Measurements from ENCODE around the gene SCARB2. TPM values are rescaled to one million over a fixed set of nuclear protein-coding genes. Genes with fewer than 3 reads are reported as not detected.
"Not testable (repeated sequence)": the region's sequence is repeated elsewhere in the genome, so short reads cannot be mapped to it uniquely, and the experiment has no call there.

The SCARB2 gene, protein sequence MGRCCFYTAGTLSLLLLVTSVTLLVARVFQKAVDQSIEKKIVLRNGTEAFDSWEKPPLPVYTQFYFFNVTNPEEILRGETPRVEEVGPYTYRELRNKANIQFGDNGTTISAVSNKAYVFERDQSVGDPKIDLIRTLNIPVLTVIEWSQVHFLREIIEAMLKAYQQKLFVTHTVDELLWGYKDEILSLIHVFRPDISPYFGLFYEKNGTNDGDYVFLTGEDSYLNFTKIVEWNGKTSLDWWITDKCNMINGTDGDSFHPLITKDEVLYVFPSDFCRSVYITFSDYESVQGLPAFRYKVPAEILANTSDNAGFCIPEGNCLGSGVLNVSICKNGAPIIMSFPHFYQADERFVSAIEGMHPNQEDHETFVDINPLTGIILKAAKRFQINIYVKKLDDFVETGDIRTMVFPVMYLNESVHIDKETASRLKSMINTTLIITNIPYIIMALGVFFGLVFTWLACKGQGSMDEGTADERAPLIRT
- total RNA-seq = 223 TPM

DNA sequence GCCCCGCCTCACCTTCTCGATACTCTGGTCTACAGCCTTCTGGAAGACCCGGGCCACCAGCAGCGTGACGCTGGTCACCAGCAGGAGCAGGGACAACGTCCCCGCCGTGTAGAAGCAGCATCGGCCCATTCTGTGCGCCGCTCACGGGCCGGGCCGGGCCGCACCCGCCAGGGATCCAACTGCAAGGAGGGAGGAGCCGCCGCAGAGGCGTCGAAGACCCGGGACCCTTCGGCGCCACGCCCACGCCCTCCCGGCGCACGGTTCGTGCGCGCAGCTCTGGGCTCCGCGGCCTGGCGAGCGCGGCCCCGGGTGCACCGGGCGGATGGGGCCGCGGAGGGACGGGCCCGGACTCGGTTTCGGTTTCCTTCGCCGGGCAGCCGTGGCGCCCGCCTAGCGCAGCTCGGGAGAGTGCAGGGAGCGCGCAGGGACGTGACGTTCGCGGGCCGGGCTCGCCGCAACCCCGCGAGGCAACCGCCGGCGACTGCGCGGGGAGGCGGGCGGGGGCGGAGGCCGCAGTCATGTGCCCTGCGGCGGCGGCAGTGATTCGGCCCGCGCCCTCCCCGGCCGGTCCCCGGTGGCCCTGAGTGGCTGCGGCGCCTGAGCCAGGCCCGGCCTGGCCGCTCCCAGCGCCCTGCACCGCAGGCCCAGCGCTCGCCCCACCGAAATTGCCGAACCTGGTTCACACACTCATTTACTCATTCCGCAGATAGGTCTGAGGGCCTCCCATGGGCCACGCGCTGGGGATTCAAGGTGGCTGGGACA lies at the start of gene SCARB2:
Gene SCARB2, minus strand, starts transcription at position 410 of the 762 bp plus-strand sequence. Its CDS starts 281 bp downstream, at position 129.
- DNase-seq = peak; percentile 73

DNA sequence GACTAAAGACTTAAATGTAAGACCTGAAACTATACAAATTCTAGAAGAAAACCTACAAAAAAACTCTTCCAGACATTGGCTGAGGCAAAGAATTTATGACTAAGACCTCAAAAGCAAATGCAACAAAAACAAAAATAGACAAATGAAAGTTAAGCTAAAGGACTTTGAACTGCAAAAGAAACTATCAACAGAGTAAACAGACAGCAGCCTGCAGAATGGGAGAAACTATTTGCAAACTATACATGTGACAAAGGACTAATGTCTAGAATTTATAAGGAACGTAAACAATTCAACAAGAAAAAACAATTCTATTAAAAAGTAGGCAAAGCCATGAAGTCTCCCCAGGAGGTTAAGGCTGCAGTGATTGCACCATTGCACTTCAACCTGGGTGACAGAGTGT lies 46.9 kb upstream of the SCARB2 start:
- DNase-seq = no peak

DNA sequence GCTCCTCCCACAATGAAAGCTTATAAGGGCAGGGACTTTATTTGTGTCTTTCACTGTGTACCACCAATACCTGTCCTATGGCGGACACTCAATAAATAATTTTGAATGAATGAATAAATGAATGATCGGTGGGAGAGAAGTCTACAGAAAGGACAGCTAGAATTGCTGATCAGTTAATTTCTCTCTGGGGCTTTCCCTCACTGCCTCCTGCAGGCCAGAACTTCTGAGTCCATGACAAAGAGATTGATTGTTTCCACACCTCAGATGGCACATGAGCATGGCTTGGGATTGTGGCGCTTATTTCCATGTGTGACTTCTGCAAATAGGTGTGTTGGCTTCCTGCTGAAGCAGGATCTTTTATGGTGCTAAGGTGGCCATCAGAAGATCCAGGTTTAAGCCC lies 44.2 kb upstream of the SCARB2 start:
- DNase-seq = no peak

DNA sequence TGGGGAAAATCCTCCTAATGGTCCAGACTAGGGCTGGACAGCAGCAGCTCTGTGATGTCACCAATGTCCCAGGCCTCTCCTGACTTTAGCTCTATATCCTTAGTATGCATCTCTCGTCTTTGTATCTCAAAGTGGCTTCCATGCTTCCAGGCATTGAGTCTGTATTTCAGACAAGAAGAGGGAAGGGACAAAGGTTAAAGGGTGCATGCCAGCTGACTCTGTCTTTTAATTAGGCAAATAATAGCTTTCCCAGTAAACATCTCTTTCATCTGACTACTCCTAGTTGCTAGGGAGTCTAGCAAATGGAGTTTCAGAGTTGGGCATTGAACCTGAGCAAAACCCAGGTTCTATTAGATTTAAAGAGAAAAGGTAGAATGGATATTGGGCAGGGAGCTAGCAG lies 43.3 kb upstream of the SCARB2 start:
- DNase-seq = no peak

DNA sequence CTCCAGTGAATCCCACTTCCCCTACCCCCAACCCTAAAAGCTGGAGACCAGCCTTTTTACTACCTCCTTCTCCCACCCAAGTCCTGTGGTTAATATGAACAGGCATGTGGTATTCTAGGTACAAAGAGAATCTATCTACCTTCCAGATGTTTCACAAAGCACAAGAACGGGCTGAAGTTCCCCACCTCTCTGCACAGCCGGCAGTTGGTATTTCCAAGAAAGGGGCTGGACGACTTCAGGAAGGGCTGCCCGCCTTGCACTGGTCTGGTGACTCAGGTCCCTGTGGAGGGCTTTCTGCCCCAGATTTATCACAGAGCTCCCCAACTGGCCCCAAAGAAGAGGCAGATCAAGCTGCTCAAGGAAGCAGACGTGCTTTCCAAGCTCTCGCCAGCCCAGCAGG lies 42.4 kb upstream of the SCARB2 start:
- DNase-seq = no peak

DNA sequence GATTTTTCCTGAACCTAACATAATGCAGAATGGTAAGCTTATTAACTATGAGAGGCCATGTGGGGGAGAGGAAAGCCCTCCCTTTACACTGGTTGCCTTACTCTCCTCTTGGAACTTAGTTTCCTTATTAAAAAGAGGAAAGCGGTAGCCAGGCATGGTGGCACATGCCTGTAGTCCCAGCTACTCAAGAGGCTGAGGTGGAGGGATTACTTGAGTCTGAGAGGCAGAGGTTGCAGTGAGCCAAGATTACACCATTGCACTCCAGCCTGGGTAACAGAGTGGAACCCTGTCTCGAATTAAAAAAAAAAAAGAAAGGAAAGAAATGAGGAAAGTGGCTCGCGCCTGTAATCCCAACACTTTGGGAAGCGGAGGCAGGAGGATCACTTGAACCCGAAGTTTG lies 39.9 kb upstream of the SCARB2 start:
- no peak for DNase-seq

DNA sequence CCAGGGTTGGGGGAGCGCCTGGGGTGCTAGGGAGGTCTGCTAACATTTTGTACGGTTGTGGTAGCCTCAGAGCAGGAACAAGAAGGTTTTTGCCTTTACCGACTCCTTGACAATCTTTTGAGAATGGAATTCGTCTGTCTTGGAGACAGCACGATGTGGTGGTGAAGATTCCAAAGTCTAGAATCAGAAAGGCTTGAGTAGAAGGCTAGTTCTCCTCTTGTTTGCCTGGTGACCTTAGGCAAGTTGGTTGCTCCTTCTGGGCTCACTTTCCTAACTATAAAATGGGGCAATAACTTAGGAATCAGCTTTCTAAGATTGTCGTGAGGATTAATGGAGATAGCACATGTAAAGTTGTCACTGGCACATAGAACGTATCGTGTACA lies 38.6 kb upstream of the SCARB2 start:
- DNase-seq = no peak

DNA sequence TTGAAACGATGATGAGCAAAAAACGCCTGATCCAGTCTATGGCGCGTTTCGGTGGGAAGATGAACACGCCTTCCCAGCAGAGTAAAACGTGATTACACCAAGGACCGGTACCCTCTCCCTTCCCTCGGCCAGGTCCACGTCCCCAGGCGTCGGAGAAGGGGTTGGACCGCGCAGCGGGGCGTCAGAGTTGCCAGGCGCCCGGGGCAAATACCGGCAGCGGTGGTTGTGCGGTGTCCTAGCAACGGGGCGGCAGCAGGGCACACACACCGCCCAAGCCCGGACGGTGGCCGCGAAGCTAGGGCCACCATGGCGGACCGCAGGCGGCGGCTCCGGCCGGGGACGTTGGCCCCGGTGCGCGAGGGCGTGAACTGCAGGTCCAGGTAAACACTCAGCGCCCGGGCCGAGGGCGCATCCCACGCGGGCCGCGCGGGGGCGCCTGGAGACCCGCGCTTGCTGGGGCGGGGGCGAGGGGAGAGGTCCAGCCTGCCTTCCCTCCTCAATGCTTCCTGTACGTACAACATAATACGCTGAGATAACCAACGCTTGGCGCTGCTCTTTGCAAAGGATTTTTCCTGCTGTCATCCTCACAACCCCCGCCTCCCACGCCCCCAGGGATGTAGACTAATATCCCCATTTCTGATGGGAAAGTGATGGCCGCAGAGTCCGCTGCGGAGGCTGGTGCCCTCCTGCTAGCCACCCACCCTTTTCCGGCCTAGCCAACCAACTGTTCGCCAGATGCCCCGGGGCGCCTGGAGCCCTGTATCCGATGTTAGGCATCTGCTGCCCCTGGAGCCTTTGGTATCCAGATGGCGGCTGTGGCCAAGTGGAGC lies 38.0 kb upstream of the SCARB2 start, which contains the start of gene FAM47E:
Gene FAM47E, plus strand, starts transcription at position 281 of the 830 bp plus-strand sequence. Its CDS starts 26 bp downstream, at position 307.
- peak; percentile 33 for DNase-seq

DNA sequence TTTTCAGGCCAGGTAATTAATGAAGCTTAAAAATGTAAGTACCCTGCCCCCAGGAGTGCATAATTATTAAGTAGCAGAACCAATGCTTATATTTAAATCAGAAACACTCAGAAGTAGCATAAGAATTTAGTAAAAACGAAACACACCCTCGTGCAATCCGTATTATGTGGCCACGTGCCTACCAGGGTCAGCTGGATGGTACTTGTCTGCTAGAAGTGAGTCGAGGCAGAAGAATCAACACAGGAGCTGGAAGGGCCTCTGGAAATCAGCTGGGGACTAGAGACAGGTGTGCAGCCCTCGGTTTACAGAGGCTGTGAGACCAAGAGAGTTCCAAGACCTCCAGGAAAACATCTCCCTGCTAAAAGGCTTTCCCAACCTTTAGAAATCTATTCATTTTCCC lies 37.3 kb upstream of the SCARB2 start:
- DNase-seq = no peak

DNA sequence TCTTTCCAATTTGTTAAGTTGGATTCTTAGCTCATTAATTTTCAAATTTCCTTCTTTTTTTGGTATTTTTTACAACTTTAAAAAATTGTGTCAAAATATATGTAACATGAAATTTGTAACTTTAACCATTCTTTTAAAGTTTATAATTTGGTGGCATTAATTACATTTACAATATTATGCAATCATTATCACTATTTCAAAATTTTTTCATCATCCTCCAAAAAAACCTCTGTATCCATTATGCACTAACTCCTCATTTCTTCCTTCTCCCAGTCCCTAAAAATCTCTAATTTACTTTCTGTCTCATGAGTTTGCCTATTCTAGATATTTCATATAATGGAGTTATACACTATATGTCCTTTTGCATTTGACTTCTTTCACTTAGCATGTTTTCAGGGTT lies 33.2 kb upstream of the SCARB2 start:
- DNase-seq = no peak

DNA sequence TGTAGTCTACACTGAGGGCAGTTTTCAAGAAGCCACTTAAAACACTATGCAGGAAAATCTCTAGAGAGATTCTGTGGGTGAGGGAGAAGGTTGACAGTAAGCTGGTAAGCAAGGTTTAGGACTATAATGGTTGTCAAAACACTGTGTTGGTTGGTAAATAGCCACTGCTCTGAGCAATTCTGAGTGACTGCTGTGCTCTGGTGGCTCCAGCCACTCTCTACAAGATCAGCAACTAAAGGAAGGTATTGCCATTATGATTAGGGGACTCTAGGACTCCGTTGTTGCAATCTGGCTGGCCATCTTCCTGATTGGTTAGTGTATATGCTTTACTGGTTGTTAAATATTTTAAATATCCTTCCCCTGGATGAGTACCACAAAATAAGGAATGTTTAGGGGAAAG lies 32.4 kb upstream of the SCARB2 start:
- DNase-seq = no peak

DNA sequence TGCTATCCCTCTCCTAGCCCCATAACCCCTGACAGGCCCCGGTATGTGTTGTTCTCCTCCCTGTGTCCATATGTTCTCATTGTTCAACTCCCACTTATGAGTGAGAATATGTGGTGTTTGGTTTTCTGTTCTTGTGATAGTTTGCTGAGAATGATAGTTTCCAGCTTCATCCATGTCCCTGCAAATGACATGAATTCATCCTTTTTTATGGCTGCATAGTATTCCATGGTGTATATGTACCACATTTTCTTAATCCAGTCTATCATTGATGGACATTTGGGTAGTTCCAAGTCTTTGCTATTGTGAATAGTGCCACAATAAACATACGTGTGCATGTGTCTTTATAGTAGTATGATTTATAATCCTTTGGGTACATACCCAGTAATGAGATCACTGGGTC lies 30.3 kb upstream of the SCARB2 start:
- not testable (repeated sequence) for DNase-seq

DNA sequence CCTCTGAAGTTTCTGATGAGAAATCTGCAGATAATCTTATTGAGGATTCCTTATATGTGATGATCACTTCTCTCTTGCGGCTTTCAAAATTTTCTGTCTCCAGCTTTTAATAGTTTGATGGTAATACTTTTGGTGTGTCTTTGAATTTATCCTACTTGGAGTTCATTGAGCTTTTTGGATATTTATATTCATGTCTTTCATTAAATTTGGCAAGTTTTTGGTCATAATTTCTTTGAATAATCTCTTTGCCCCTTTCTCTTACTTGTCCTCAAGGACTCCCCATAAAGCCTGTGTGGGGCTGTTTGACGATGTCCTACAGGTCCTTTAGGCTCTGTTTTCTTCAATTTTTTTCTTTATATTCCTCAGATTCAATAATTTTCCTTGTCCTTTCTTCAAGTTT lies 26.6 kb upstream of the SCARB2 start:
- DNase-seq = no peak

DNA sequence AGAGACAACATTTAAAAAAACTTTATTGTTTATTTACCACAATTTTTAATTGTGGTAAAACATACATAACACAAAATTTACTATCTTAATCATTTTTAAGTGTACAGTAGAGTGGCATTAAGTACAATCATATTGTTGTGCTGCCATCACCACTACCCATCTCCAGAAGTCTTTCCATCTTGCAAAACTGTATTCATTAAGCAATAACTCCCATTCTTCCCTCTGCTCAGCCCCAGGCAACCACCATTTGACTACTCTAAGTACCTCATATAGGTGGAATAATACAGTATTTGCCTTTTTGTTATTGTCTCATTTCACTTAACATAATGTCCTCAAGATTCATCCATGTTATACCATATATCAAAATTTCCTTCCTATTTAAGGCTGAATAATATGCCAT lies 25.1 kb upstream of the SCARB2 start:
- no peak for DNase-seq

DNA sequence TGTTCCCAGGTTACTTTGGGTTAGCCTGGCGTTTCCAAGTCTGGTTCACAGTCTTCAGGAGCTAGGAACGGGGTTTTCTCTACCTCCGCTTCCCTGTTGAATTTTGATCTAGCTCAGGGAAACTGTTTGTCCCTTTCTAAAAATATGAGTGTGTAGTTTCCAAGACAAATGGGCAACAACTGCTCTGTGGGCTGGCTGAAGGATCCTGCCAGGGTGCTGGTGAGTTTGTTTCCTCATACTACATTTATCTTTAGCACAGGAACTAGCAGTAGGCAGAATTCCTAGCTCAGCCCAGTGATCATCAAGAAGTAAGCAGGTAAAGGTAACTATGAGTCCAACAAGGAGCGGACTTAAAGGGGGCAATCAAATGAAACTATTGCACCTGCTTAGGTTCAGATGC lies 24.6 kb upstream of the SCARB2 start:
- no peak for DNase-seq

DNA sequence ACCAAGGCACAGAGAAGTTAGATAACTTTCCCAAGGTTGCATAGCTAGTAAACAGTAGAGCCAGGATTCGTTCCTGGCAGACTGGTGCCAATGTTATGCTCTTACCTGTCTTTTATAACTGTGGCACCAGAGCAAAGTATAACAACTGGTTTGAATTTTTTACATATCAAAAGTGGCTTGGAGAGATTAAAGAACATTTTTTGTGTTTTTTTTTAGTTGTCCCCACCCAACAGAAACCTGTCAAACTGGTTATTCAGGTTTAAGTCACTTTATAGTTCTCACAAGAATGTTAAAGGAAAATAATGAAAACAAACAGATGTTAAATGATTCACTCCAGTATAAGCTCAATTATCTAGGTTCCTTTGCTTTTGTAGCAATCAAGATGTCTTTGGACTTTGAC lies 22.3 kb upstream of the SCARB2 start:
- DNase-seq = no peak

DNA sequence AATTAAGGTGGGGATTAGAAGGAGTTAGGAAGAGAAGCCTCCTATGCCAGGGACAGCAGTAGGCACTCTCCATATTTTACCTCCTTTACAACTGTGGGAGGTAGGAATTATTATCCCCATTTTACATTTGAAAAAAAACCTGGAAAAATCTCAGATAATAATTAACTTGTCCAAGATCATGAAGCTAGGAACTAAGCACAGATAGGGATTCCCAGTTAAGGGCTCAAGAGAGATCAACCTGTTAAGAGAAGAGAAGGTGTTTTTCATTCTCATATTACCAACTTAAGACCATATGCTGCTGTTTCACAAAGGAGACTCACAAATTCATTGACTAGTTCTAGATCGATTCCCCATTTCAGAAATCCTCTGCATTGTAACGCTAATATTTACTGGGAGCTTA lies 21.8 kb upstream of the SCARB2 start:
- no peak for DNase-seq

DNA sequence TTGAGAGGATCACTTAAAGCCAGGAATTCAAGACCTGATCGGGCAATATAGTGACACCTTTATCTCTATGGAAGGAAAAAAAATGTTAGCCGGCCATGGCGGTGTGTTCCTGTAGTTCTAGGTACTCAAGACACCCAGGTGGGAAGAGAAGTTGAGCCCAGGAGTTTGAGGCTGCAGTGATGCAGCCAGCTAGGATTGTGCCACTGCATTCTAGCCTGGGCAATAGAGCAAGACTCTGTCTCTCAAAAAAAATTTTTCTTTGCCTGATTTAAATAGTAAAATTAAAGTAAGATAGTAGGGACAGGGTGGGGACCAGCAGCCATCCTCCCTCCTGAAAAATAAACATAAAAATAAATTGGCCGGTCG lies 21.0 kb upstream of the SCARB2 start:
- no peak for DNase-seq

DNA sequence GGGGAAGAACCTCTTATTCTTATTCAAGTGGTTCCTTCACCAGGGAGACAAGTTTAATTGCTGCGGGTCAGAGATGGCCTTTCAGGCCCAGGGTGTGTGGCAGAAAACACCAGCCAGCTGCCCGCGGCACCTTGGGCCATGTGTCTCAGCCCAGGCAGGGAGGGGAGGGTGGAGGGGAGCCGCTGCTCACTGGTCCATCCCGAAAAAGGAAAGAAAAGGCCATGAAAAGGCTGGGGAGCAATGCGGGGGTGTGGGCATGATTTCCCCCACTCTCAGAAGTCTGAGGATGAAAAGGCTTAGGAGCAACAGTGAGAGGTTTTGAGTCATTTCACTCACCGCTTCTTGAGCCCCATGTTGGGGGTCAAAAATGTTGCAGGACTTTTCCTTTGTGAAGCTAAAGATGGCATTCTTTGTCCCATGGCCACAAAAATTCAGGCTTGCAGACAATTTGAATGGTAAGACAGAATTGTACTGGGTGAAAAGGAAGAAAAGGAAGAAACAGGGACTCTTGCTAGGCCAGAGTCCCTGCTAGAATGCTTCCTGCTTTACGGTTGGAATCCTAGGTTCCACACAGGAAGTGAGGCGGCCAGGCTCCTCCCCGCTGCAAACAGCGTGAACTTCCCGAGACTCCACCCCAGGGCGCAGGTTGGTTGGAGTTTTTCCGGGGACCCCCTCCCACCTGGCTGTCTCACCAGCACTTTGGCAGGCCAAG lies 20.5 kb upstream of the SCARB2 start:
- no peak for DNase-seq

DNA sequence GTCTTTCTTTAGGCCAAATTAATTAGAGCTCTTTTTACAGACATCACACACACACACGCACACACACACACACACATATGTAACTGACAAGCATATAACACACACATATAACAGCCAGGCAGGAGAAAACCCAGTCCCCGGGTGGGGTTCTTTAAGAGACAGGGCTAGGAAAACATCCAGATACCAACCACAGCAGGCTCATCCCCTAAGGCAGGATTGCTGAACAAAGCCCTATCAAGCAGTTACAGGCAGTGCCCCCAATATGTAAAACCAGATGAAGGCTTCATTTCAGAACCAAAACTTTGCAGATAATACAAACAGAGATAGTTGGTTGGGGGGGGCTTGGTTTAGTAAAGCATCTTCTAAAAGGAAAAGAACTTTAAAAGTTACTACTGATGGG lies 19.9 kb upstream of the SCARB2 start:
- no peak for DNase-seq

DNA sequence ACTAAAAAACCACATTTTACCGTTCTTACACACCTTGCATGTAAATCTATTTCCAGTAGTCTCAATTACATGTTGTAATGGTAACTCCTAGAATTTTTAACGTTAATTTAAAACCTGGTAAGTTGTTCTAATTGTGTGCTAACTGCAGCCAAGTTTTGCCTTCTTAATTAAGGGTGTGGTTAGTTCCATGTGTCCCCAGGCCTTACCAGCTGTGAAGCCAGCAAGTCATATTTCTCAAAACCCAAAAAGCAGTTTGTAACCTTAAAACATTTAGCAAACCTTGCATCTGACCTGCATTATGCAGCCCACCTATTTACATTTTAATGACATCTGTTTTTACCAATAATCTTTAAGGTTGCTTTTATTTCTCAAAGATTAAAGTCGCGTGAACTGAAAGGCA lies 19.5 kb upstream of the SCARB2 start:
- no peak for DNase-seq

DNA sequence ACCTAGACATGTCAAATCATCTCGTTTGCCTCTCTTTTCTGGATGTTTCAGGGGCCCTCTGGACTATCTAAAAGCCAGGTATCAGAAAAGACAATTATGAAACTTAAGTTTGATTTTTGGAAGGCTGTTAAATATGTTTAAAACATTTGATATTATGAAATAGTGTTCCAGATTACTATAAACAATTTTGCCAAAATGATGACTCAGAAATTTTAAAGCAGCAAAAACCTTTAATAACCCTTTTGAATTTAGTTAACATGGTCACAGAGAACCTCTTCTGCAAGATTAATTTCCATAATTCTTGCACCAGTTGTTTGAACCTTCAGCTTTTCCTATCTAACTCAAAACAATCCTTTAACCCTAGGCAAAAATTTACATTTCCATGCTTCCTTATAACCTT lies 19.1 kb upstream of the SCARB2 start:
- no peak for DNase-seq
